ENCODE data around the gene MAP2K1. TPM values are rescaled to one million over a fixed set of nuclear protein-coding genes. Genes with fewer than 3 reads are reported as not detected.

The MAP2K1 gene
- total RNA-seq, 1 donor from 2014 or later = 44.5 TPM

- Histone ChIP-seq H3K4me1 (peaks cover 33% of the 10 kb centered on the region), H3K27me3 (no peaks in the 10 kb centered on the region), H3K27ac (peak overlapping the region; percentile 97), H3K9me3 (no peaks in the 10 kb centered on the region), H3K4me3 (peak overlapping the region; percentile 92), H3K36me3 (peaks cover 45% of the 10 kb centered on the region)
- ATAC-seq (no peak), DNase-seq (no peak)
- intact Hi-C loops (cut with DNase I) = no loop called here
- TF ChIP-seq, protein P1, sequence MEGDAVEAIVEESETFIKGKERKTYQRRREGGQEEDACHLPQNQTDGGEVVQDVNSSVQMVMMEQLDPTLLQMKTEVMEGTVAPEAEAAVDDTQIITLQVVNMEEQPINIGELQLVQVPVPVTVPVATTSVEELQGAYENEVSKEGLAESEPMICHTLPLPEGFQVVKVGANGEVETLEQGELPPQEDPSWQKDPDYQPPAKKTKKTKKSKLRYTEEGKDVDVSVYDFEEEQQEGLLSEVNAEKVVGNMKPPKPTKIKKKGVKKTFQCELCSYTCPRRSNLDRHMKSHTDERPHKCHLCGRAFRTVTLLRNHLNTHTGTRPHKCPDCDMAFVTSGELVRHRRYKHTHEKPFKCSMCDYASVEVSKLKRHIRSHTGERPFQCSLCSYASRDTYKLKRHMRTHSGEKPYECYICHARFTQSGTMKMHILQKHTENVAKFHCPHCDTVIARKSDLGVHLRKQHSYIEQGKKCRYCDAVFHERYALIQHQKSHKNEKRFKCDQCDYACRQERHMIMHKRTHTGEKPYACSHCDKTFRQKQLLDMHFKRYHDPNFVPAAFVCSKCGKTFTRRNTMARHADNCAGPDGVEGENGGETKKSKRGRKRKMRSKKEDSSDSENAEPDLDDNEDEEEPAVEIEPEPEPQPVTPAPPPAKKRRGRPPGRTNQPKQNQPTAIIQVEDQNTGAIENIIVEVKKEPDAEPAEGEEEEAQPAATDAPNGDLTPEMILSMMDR (IDR thresholded peaks at IDR 0.05) = no peak
These were observed 117.3 kb downstream of the MAP2K1 start for GRCh38 chr15:66503780-66504562.

- Histone ChIP-seq H3K4me3 (peak within 1 kb of the TSS; percentile 92), H3K27ac (peak within 1 kb of the TSS; percentile 97), H3K36me3 (peaks cover 36% of the 10 kb centered on the region), H3K4me1 (peaks cover 33% of the 10 kb centered on the region), H3K9me3 (no peaks in the 10 kb centered on the region), H3K27me3 (no peaks in the 10 kb centered on the region)
- peak; percentile 89 for DNase-seq
- ATAC-seq = peak; percentile 95
- intact Hi-C loops (cut with DNase I) = no loop called here
- TF ChIP-seq, protein P1 (IDR thresholded peaks at IDR 0.05) = no peak
These were observed 118.1 kb downstream of the MAP2K1 start, which contains the start of the genes RPL4 and ZWILCH for GRCh38 chr15:66504563-66505429. RPL4 (minus strand) TSS chr15:66504855; CDS start chr15:66504790, 65 bp downstream. ZWILCH (plus strand) TSS chr15:66505326; CDS start chr15:66505339, 13 bp downstream.

- no peak for ATAC-seq
- Histone ChIP-seq H3K27me3 (no peaks in the 10 kb centered on the region), H3K4me1 (peaks cover 33% of the 10 kb centered on the region), H3K4me3 (peak overlapping the region; percentile 92), H3K36me3 (peaks cover 30% of the 10 kb centered on the region), H3K27ac (peak overlapping the region; percentile 97), H3K9me3 (no peaks in the 10 kb centered on the region)
- no peak for DNase-seq
- TF ChIP-seq, protein P1 (IDR thresholded peaks at IDR 0.05) = no peak
- intact Hi-C loops (cut with DNase I) = no loop called here
These were observed 118.7 kb downstream of the MAP2K1 start for GRCh38 chr15:66505430-66505811.

- Histone ChIP-seq H3K9me3 (no peaks in the 10 kb centered on the region), H3K27ac (peak overlapping the region; percentile 97), H3K36me3 (peaks cover 26% of the 10 kb centered on the region), H3K4me3 (peak overlapping the region; percentile 92), H3K27me3 (no peaks in the 10 kb centered on the region), H3K4me1 (peaks cover 33% of the 10 kb centered on the region)
- DNase-seq (no peak), ATAC-seq (no peak)
- intact Hi-C loops (cut with DNase I) = no loop called here
- TF ChIP-seq, protein P1 (IDR thresholded peaks at IDR 0.05) = no peak
These were observed 119.1 kb downstream of the MAP2K1 start for GRCh38 chr15:66505818-66506217.

- H3K27me3 ChIP-seq = no peaks in the 10 kb centered on the region
- no peak overlapping the region for H3K4me3 ChIP-seq
- no peak overlapping the region for H3K27ac ChIP-seq
- intact Hi-C loops (cut with DNase I) = no loop called here
- no peaks in the 10 kb centered on the region for H3K9me3 ChIP-seq
- H3K4me1 ChIP-seq = peaks cover 14% of the 10 kb centered on the region
- ATAC-seq (no peak), DNase-seq (no peak)
- peaks cover under 1% of the 10 kb centered on the region for H3K36me3 ChIP-seq
- TF ChIP-seq, protein P1 (IDR thresholded peaks at IDR 0.05) = no peak
These were observed 121.7 kb downstream of the MAP2K1 start for GRCh38 chr15:66508293-66508883.
